NCI-H2081 treated with DMSO at 0.1 percent for 48 hours (cell line): ENCODE data around the gene CD53.

Source experiments
- DNase-seq: peaks from one replicate; lab custom pipeline; 2025; lab: John Stamatoyannopoulos, UW

The CD53 gene

DNA sequence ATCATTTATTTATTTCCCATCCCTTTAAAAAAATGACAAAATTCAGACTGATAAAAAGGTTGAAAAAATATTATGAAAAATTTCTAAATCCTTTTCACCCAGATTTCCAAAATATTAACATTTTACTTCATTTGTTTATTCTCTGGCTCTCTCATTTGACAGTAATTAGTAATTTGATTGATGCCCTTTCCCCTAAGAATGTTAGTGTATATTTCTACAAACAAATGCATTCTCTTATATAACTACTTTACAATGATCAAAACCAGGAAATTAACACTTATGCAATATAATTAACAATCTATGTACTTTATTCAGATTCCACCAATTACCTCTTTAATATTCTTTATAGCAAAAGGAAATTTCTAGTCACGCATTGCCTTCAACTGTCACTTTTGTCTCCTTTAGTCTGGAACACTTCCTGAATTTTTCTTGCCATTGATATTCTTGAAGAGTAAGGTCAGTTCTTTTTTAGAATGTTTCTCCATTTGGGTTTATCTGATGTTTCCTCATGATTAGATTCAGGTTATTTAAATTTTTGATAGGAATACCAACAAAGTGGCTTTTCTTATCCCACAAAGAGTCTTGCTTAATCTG lies 3.9 kb downstream of the CD53 start:
- no peak for DNase-seq

GRCh38 chr1:110877364-110877763 lies 4.4 kb downstream of the CD53 start:
- no peak for DNase-seq

DNA sequence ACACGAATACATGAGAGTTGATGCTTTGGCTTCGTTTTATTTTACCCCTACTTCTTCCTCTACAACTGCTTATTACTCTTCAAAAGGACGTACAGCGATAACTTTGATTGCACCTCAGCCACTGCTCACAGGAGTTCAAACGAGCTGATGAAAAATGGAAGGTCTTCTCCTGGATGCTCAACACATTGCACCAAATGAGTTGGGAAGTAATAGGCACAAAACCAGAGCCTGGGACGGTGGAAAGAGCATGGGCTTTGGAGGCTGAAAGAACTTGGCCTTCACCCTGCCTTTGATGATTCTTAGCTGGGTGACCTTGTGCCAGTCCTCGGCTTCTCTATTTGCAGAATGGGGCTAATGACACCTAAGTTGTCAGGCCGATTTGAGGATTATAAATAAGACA lies 4.8 kb downstream of the CD53 start:
- no peak for DNase-seq

- no peak for DNase-seq
Measured at GRCh38 chr1:110878591-110878990, 5.6 kb downstream of the CD53 start.

GRCh38 chr1:110878993-110879392 lies 6.0 kb downstream of the CD53 start:
- no peak for DNase-seq

GRCh38 chr1:110879758-110880606 lies 7.0 kb downstream of the CD53 start:
- DNase-seq, result no peak

DNA sequence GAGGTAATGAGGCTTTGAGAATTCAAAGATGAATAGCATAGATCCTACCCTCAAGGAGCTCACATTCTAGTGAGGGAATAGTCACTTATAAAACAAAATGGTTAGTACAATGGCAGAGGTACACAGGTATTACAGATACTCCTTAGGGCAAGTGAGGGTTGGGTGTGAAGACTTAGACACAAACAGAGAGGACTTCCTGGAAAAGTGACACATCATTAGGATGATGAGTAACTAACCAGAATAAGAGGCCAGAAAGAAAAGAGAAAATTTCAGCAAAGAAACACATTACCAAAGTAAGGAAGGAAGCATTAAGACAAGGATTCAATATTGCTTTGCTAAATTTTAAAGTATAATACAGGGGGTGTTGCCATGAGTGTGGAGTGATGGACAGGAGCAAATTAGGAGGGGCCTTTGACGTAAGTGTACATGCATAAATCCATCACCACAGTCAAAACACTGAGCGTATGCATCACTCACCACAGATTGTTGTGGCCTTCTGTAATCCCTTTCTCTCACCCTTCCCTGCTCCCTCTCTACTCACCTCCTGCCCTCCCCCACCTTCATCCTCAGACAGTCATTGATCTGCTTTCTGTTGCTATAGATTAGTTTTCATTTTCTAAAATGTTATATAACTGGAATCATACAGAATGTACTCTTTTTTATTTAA lies 7.9 kb downstream of the CD53 start:
- no peak for DNase-seq

GRCh38 chr1:110888049-110888448 lies 15.1 kb downstream of the CD53 start:
- DNase-seq, result no peak

DNA sequence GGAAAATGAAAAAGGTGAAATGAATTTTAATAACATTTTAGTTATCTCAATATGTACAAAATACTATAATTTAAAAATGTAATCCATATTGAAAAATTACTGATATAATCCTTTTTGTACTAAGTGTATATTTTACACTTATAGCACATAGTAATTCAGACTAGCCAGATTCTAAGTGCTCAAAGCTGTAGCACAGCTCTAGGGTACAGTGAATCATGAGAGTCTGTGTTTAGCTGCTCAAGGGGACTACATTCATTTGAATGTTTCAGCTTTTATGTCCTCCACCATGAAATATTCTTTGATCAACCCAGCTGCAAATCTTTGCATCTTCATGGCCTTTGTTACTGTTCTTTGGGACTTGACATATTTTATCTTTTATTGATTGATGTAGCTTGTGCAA lies 15.7 kb downstream of the CD53 start:
- no peak for DNase-seq

DNA sequence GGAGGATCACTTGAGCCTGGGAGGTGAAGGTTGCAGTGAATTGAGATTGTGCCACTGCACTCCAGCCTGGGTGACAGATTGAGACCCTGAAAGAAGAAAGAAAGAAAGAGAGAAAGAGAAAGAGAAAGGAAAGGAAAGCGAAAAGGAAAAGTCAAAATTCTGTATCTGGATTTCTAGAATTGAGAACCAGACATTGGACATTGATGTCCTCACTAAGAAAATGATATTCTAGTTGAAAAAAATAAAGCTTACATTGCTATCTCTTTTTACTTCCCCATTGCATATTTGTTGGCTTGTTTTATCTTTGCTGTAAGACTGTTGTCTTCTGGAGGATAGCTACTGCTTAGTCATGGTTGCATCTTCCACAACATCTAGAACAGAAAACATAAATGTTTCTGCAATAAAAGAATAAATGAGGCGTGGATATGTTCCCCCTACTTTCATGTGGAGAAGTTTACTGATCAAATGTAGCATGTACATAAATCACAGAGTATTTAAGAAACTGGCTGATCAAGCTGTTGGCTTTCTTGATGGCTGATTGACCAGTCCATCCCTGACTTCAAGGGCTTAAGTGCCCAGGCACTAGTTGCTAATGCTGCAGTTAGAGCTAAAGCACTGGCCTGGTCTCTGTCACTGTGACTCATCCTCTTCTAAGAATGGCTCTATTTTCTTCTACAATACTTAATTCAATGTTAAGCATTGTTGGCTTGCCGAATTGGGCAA lies 17.7 kb downstream of the CD53 start:
- no peak for DNase-seq

GRCh38 chr1:110893908-110894490 lies 21.1 kb downstream of the CD53 start:
- DNase-seq, result no peak

GRCh38 chr1:110896090-110896489 lies 23.1 kb downstream of the CD53 start:
- DNase-seq, result no peak

GRCh38 chr1:110897681-110898080 lies 24.7 kb downstream of the CD53 start:
- no peak for DNase-seq

DNA sequence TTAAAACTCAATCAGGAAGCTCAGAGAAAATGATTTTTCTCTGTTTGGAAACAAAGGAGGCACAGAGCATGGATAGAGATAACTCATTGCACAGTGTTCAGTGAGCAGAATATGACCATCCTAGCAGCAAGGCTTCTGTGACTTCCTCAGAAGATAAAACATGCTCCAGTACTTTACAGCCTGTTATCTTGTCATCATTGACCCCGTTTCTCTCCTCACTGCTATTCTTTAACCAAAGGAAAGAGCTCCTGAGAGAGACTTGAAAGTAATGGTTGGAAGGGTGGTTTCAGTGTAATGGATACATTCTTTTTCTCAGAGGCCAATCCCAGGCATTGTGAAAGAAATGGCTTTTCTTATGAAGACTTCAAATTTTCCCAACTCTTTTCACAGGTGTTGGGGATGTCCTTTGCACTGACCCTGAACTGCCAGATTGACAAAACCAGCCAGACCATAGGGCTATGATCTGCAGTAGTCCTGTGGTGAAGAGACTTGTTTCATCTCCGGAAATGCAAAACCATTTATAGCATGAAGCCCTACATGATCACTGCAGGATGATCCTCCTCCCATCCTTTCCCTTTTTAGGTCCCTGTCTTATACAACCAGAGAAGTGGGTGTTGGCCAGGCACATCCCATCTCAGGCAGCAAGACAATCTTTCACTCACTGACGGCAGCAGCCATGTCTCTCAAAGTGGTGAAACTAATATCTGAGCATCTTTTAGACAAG lies 25.9 kb downstream of the CD53 start:
- DNase-seq, result no peak

- DNase-seq, result no peak
Measured at GRCh38 chr1:110899458-110899843, 26.5 kb downstream of the CD53 start.

GRCh38 chr1:110902820-110903463 lies 30.0 kb downstream of the CD53 start:
- no peak for DNase-seq

GRCh38 chr1:110903853-110904500 lies 31.0 kb downstream of the CD53 start:
- DNase-seq, result no peak

GRCh38 chr1:110912784-110913183 lies 39.8 kb downstream of the CD53 start:
- DNase-seq, result no peak

GRCh38 chr1:110914676-110915075 lies 41.7 kb downstream of the CD53 start:
- no peak for DNase-seq

DNA sequence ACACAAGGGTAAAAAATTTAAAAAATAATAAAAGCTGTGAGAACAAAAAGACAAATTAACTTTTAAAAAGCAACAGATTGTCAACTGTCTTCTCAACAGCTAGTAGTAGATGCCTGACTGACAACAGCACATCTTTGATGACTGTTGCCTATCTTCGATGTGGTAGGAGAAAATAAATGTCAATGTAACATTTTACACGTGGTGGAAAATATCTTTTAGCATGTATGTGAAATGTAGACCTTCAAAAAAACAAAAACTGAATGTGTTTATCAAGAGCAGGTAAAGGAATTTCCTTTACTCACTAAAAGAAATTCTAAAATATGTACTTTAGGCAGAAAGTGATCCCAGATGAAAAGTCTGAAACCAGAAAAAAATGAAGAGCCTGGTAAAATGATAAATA lies 42.9 kb downstream of the CD53 start:
- no peak for DNase-seq
